ENCODE measurements around the gene A3GALT2.
"Not testable (repeated sequence)": the region's sequence is repeated elsewhere in the genome, so short reads cannot be mapped to it uniquely, and the experiment has no call there.

Gene A3GALT2

GRCh38 chr1:33319949-33320618 is 814 bp downstream of the A3GALT2 start:
- FAIRE-seq = no peak

DNA sequence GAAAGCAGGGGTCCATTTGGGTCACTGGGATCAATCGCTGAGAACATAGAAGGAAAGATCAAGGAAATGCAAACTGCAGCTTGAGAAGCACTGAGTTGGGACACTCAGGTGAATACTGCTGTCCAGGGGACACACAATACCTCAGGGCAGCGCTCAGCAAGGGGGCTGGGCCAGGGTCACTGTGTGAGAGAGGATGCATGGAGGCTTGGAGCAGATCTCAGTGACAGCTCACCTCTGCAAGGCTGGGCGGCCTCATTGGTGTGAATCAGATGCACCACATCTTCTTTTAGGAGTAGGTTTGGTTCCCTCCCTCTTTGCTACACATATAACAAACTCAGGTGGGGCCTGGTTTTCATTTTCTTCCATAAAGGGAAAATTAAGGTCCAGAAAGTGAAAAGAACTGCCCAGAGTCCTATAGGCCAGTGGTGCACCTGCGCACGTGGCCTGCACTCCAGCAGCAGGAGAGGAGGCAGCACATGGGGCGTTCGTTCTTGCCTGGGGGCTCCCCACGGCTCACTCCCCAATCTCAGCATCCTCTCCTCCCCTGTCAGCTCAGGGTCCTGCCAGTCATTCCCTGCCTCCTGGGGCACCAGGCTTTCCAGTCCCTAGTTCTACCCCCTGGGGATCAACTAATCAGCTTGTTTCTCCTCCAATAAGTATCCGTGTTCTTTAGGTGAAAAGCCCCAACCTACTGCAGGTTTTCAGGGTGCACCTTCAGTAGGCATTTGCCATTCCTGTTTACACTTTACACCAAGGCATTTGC is 1.5 kb downstream of the A3GALT2 start:
- FAIRE-seq = no peak
- TF ChIP-seq TAF1 (IDR thresholded peaks at IDR 0.05; ENCODE audit: borderline replicate concordance, low read depth, low read length) = no peak
- TF ChIP-seq POLR2AphosphoS5 (IDR thresholded peaks at IDR 0.05; ENCODE audit: low read depth, low read length) = no peak
- no peak for TF ChIP-seq POLR2A (IDR thresholded peaks at IDR 0.05; ENCODE audit: low read depth, low read length)
- DNase-seq (ENCODE audit: insufficient read length) = no peak

More at GRCh38 chr1:33319949-33320618, 814 bp downstream of the A3GALT2 start:
- DNase-seq (ENCODE audit: insufficient read length) = no peak
- TF ChIP-seq TAF1 (IDR thresholded peaks at IDR 0.05; ENCODE audit: borderline replicate concordance, low read depth, low read length) (no peak), POLR2AphosphoS5 (IDR thresholded peaks at IDR 0.05; ENCODE audit: low read depth, low read length) (no peak), POLR2A (IDR thresholded peaks at IDR 0.05; ENCODE audit: low read depth, low read length) (no peak)

DNA sequence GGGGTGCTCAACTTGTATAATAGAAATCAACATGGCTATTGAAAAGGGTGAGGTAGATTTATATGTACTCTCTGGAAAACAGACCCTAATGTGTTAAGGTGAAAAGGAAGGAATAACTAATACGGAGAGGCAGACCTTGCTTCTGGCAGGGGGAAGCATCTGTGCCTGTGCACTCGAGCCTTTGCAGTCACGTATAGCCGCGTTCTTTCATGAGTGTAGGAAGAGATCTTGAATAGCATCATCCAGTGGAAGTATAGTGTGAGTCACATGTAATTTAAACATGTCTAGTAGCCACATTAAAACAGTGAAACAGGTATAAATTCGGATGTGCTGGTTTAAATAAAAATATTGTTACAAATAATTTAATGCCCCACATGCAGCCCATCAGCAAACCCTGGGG is 3.0 kb downstream of the A3GALT2 start:
- TF ChIP-seq TAF1 (IDR thresholded peaks at IDR 0.05; ENCODE audit: borderline replicate concordance, low read depth, low read length) (no peak), POLR2A (IDR thresholded peaks at IDR 0.05; ENCODE audit: low read depth, low read length) (no peak), POLR2AphosphoS5 (IDR thresholded peaks at IDR 0.05; ENCODE audit: low read depth, low read length) (no peak)
- DNase-seq (ENCODE audit: insufficient read length) (no peak), FAIRE-seq (no peak)

DNA sequence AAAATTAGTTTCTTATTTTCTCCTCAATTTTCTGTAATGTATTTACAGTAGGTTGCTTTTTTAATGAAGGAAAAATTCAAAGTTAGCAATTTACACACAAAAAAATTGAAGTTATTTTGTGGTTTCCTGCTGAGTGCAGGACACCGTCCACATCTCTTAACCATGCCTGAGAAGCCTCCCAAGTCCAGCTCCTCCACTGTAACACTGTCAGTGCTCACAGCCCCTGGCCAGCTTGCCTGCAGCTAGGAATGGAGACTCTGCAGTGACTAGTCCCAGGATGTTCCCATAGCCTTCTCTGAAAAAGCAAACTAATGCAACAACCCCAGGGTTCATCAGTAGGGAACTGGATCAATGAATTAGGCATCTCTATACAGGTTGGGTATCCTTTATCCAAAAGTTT is 3.5 kb downstream of the A3GALT2 start:
- no peak for DNase-seq (ENCODE audit: insufficient read length)
- TF ChIP-seq TAF1 (IDR thresholded peaks at IDR 0.05; ENCODE audit: borderline replicate concordance, low read depth, low read length) (no peak), POLR2A (IDR thresholded peaks at IDR 0.05; ENCODE audit: low read depth, low read length) (no peak), POLR2AphosphoS5 (IDR thresholded peaks at IDR 0.05; ENCODE audit: low read depth, low read length) (no peak)
- FAIRE-seq = no peak

DNA sequence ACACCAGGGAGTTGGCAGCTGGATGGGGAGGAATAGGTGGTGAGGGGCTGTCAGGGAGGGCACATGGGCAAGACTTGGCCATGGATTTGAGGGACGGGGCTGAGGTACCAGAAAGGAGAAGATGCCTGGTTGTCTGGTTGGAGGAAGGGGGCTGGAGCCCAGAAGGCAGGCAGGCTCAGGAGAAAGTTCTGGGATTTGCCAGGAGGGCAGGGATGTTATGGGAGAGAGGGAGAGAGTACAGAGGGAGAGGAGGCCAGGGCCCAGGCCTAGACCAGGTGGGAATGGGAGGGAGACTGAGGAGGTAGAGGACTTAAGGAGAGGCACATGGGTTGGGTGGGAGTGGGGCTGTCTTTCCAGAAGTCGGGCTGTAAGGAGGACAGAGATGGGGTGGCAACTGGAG is 4.3 kb downstream of the A3GALT2 start:
- DNase-seq (ENCODE audit: insufficient read length) = no peak
- no peak for FAIRE-seq

GRCh38 chr1:33314416-33314815 is 6.5 kb downstream of the A3GALT2 start:
- DNase-seq (ENCODE audit: insufficient read length) (no peak), FAIRE-seq (no peak)
- TF ChIP-seq POLR2AphosphoS5 (IDR thresholded peaks at IDR 0.05; ENCODE audit: low read depth, low read length) (no peak), POLR2A (IDR thresholded peaks at IDR 0.05; ENCODE audit: low read depth, low read length) (no peak), TAF1 (IDR thresholded peaks at IDR 0.05; ENCODE audit: borderline replicate concordance, low read depth, low read length) (no peak)

More for the DNA sequence above, 4.3 kb downstream of the A3GALT2 start:
- TF ChIP-seq TAF1 (IDR thresholded peaks at IDR 0.05; ENCODE audit: borderline replicate concordance, low read depth, low read length) (no peak), POLR2AphosphoS5 (IDR thresholded peaks at IDR 0.05; ENCODE audit: low read depth, low read length) (no peak), POLR2A (IDR thresholded peaks at IDR 0.05; ENCODE audit: low read depth, low read length) (no peak)

GRCh38 chr1:33312413-33312749 is 8.5 kb downstream of the A3GALT2 start:
- no peak for DNase-seq (ENCODE audit: insufficient read length)
- no peak for TF ChIP-seq POLR2AphosphoS5 (IDR thresholded peaks at IDR 0.05; ENCODE audit: low read depth, low read length)
- TF ChIP-seq POLR2A (IDR thresholded peaks at IDR 0.05; ENCODE audit: low read depth, low read length) = no peak
- no peak for TF ChIP-seq TAF1 (IDR thresholded peaks at IDR 0.05; ENCODE audit: borderline replicate concordance, low read depth, low read length)
- FAIRE-seq = no peak

- FAIRE-seq = no peak
- no peak for DNase-seq (ENCODE audit: insufficient read length)
- no peak for TF ChIP-seq POLR2A (IDR thresholded peaks at IDR 0.05; ENCODE audit: low read depth, low read length)
- TF ChIP-seq POLR2AphosphoS5 (IDR thresholded peaks at IDR 0.05; ENCODE audit: low read depth, low read length) = no peak
- no peak for TF ChIP-seq TAF1 (IDR thresholded peaks at IDR 0.05; ENCODE audit: borderline replicate concordance, low read depth, low read length)
Measured at GRCh38 chr1:33311706-33312412, 9.0 kb downstream of the A3GALT2 start.

DNA sequence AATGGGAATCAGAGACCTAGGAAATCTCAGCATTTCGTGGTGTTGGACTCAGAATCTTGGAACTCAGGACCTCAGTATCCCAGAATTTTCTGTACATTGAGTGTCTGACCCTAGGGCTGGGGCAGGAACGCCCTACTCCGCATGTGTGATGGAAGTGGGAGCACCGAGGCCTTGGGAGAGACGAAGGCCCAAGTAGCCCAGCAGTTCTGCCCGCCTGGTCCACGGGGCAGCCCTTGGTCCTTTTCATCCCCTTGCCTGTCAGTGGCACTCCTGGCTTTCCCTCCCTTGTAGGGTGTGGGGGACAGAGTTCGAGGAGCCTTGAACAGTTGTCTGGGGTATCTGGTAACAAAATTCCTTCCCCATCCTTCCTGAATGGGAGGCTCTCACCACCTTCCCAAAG is 10.2 kb downstream of the A3GALT2 start:
- FAIRE-seq = no peak
- DNase-seq (ENCODE audit: insufficient read length) = no peak
- no peak for TF ChIP-seq POLR2AphosphoS5 (IDR thresholded peaks at IDR 0.05; ENCODE audit: low read depth, low read length)

DNA sequence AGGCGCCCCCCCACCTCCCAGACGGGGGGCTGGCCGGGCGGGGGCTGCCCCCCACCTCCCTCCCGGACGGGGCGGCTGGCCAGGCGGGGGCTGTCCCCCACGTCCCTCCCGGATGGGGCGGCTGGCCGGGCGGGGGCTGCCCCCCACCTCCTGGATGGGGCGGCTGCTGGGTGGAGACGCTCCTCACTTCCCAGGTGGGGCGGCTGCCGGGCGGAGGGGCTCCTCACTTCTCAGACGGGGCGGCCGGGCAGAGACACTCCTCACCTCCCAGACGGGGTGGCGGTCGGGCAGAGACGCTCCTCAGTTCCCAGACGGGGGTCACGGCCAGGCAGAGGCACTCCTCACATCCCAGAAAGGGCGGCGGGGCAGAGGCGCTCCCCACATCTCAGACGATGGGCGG is 11.5 kb downstream of the A3GALT2 start:
- FAIRE-seq; DNase-seq (ENCODE audit: insufficient read length): not testable (repeated sequence)

- no peak for TF ChIP-seq POLR2AphosphoS5 (IDR thresholded peaks at IDR 0.05; ENCODE audit: low read depth, low read length)
- TF ChIP-seq TAF1 (IDR thresholded peaks at IDR 0.05; ENCODE audit: borderline replicate concordance, low read depth, low read length) = no peak
- no peak for TF ChIP-seq POLR2A (IDR thresholded peaks at IDR 0.05; ENCODE audit: low read depth, low read length)
Measured at GRCh38 chr1:33307494-33307864, 13.4 kb downstream of the A3GALT2 start.

More at GRCh38 chr1:33307494-33307864, 13.4 kb downstream of the A3GALT2 start:
- FAIRE-seq (no peak), DNase-seq (ENCODE audit: insufficient read length) (no peak)

Data from GM12892 (cell line).